ENCODE data around the gene ATG2A.

The ATG2A gene

DNA sequence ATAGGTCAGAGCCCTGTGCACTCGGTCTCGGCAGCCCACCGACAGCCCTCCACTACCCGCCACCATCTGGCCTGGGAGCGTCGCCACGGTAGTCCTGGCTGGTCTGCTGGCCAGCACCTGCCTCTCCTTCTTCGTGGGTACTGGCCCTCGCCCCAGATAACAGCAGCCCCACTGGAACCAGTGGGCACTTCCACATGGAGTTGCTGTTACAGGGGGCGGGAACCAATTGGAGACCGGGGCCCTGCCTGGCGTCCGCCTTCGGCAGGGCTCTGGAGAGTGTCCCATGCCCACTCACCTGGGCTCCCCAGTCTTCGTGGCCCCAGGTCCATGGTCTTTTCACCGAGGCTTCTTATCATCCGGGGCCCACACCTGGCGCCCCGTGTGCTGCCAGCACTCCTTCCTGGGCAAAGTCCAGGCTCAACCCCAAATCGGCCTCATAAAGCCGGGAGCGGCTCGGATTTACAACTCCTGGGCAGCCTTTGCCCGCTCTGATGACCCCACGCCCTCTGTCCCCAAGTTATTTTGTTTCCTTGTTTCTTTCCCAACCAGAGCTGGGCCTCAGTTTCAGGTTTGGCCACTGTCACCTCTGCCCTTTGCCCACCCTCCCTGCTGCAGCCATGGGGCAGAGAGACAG lies 25.7 kb downstream of the ATG2A start:
- DNase-seq = no peak
- TF ChIP-seq GATA1 (IDR thresholded peaks at IDR 0.05; ENCODE audit: low read depth, low read length) = no peak
- no peak for TF ChIP-seq POLR2A (IDR thresholded peaks at IDR 0.05; ENCODE audit: low read length)

DNA sequence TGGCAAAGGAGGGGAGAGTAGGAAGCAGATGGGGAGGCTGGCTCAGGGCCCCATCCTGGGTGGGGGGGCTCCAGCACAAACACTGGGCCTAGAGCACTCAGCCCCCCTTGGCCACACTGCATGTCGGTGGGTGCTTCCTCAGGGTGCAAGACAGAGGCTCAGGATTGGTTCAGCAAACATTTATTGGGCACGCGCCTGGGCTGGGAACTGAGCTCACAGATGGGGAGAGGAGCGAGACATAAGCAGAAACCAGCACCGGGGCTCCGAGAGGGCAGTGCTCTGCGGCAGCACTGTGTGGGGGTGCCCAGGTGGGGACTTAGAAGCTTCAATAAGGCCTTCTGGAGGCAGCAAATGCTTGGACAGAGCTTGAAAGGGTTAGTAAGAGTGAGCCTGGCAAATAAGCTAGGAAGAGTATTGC lies 26.5 kb downstream of the ATG2A start:
- TF ChIP-seq POLR2A (IDR thresholded peaks at IDR 0.05; ENCODE audit: low read length) (no peak), GATA1 (IDR thresholded peaks at IDR 0.05; ENCODE audit: low read depth, low read length) (no peak)
- DNase-seq = peak in 1 of 2 experiments; percentile 38

DNA sequence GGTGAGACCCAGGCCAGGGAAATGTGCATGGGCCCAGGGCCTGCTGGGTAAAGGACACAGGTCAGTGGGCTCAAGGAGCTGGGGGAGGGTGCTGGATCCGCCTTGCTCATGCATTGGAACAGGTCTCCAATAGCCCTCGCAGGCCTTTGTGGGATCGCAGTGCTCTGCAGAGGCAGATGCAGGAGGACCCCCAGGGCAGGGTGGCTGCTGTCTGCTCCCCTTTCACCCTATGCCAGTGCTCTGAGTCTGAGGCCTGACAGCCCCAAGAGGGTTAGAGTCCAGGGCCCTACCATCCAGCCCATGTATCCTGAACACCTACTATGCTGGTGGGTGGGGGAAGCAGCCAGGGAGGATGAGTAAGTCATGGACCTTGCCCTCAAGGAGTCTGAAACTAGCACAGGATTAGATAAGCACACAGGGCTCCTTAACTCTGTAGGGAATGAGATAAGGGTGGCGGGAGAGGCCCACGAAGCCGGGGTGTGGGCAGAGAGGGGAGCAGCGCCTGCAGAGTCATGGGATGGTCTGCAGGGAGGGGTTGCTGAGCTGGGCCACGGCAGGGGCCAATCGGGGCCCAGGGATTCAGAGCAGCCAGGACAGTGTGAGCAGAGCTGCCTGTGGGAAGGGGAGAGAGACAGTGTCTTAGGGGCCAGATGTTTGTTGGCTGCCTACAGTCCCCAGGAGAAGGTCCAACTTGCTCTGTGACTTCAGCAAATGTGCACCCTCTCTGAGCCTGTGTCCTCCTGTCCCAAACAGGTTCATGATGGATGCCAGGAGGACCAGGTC lies 28.1 kb downstream of the ATG2A start:
- peak; percentile 95 for TF ChIP-seq POLR2A (IDR thresholded peaks at IDR 0.05; ENCODE audit: low read length)
- TF ChIP-seq GATA1 (IDR thresholded peaks at IDR 0.05; ENCODE audit: low read depth, low read length) = peak; percentile 98
- peak; percentile 98 to 100 for DNase-seq

DNA sequence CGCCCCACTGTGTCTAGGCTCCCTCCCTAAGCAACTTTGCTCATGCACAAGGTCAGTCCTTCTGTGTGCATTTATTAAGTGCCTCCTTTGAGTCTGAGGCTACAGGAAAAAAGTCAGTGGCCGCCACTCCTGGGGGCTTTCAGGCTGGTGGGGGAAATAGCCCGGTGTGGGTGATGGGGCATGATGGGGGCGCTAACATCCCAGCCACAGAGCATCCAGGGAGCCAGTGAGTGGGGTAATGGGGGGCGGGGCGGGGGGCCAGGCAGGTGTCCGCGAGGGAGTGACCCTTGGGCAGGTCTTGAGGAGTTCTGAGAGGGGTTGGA lies 28.6 kb downstream of the ATG2A start:
- TF ChIP-seq POLR2A (IDR thresholded peaks at IDR 0.05; ENCODE audit: low read length) = no peak
- no peak for TF ChIP-seq GATA1 (IDR thresholded peaks at IDR 0.05; ENCODE audit: low read depth, low read length)
- DNase-seq = no peak

DNA sequence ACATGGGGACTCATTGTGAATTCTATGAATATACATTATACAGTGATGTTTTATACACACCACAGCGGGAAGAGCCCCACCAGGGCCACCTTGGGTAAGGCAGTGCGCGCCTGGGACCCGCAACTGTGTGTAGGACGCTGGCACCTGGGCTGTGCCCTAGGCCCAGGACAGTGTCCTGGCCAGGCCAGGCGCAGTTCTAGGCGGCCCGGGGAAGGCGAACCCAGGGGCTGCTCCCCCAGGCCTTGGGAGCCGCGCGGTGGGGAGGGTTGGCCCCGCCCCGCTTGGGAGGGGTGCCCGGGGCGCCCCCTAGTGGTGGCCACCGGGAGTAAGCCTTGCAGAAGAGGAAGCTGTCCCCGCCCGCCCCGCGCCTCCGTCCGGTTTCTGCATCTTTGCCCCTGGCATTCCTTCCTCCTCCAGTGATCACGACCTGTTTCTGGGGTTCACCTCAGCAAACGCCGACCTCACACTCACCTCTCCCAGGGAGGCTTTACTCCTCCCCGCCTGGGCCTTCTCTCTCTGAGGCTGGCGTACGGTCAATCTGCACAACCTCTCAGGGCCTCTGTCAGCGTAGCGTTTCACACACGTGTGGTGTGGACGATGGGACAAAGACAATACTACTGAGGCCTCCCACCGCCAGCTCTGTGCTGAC lies 29.1 kb downstream of the ATG2A start:
- TF ChIP-seq GATA1 (IDR thresholded peaks at IDR 0.05; ENCODE audit: low read depth, low read length) (no peak), POLR2A (IDR thresholded peaks at IDR 0.05; ENCODE audit: low read length) (peak; percentile 58)
- peak; percentile 90 to 95 for DNase-seq

DNA sequence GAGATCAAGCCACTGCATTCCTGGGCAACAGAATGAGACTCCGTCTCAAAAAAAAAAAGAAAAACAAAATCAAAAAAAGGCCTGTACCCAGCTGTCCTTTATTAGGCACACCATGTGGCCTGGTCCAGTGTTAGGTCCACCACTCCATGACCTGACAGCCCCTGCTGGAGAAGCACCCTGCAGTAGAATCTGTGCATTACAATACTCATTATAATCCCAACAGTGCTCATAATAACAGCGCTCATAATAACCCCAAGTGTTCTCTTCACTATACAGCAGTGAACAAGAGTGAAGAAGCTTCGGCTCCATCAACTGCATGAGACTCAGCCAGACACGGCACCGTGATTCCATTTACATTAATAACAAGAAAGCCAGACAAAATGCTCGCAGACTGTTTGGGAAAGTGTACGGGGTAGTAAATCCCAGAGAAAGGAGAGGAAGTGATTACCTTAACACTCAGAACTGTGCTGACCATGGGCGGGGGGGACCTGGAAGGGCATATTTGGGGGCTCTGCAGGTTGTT lies 29.7 kb downstream of the ATG2A start:
- TF ChIP-seq POLR2A (IDR thresholded peaks at IDR 0.05; ENCODE audit: low read length) (no peak), GATA1 (IDR thresholded peaks at IDR 0.05; ENCODE audit: low read depth, low read length) (no peak)
- no peak for DNase-seq

DNA sequence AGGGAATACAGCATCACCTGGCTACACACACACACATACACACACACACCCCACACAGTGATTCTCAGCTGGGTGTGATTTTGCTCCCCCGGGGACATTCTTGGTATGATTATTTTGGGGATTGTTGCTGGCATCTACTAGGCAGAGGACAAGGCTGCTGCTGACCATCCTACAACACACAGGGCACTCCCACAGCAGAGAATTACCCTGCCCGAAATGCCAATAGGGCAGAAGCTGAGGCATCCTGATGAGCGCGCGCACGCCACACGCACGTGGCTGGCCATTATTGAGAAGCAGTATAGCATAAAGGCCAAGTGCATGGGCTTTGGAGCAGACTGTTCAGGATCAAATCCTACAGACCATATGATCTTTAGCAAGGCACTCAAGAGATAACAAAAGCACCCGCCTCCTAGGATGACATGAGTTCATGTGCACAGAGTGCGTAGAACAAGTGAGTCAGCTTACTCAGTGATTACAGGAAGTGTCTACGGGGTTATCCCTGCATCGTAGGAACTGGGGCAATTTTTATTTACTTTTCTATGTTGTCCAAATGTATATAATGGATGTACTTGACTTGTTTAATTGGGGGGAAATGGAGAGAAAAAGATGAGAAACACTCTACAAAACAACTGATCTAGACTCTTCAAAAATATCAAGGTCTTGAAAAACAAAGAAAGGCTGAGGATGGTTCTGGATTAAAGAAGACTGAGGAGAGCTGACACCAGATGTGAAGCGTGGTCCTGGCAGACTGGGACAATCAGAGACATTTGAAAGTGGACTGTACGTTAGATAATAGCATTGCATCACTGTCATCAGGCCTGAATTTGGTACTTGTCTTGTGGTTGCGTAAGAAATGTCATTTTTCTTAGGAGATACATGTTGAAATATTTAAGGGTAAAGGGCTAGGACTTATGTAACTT lies 31.4 kb downstream of the ATG2A start:
- peak; percentile 94 to 97 for DNase-seq
- TF ChIP-seq POLR2A (IDR thresholded peaks at IDR 0.05; ENCODE audit: low read length) (peak; percentile 92), GATA1 (IDR thresholded peaks at IDR 0.05; ENCODE audit: low read depth, low read length) (peak; percentile 69)

DNA sequence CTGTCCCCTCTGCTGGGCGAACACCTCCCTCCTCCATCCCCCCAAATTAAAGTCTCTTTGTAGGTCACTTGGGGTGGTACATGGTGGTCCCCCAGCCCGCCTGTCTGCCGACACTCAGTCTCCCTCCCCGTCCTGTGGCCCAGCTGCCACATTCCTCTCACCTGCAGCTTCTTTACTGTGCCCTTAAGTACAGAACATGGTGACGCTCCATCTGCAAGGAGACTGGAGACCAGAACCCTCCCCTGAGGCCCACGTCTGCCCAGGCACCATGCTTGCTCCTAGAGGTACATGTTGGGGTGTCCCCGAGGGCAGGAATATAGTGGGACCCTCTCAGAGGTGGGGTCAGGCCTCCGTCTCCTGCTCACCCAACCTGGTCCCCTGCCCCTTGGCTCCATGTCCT lies 33.0 kb downstream of the ATG2A start:
- no peak for DNase-seq
- TF ChIP-seq GATA1 (IDR thresholded peaks at IDR 0.05; ENCODE audit: low read depth, low read length) (no peak), POLR2A (IDR thresholded peaks at IDR 0.05; ENCODE audit: low read length) (no peak)

DNA sequence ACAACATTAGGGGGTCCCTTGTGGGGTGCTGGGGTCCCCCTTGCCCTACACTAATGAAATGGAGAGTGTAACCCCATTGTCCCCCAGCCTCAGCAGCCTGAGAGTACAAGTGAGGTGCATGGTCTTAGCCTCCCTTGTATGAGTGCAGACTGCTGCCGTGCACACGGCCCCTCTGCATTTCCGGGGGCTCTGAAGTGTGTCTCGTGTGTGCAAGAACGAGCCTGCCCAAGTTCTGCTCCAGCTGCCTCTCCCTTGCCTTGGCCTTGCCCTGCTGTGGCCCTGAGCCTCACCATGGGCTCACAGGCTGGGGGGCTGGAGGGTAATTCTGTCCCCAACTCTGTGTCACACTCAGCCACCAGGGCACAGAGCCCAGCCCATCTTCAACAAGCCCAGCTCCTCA lies 33.4 kb downstream of the ATG2A start:
- no peak for DNase-seq
- no peak for TF ChIP-seq GATA1 (IDR thresholded peaks at IDR 0.05; ENCODE audit: low read depth, low read length)
- no peak for TF ChIP-seq POLR2A (IDR thresholded peaks at IDR 0.05; ENCODE audit: low read length)

DNA sequence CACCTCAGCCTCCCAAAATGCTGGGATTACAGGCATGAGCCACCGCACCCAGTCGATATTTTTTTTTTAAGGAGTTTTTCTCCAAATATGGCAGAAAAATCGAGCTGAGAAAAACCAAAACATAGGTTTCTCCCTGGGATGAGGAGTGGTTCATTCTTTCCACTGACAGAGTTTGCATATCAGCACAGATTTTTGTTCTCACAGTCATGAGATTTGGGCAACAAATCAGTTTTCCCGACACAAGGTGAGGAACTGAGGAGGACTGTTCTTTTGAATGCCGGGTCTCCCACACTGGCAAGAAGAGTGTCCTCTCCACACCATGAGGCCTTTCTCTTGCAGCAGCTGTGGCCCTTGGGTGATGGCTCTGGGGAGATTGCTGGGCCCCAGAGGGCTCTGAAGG lies 34.8 kb downstream of the ATG2A start:
- TF ChIP-seq POLR2A (IDR thresholded peaks at IDR 0.05; ENCODE audit: low read length) = no peak
- TF ChIP-seq GATA1 (IDR thresholded peaks at IDR 0.05; ENCODE audit: low read depth, low read length) = no peak
- no peak for DNase-seq

DNA sequence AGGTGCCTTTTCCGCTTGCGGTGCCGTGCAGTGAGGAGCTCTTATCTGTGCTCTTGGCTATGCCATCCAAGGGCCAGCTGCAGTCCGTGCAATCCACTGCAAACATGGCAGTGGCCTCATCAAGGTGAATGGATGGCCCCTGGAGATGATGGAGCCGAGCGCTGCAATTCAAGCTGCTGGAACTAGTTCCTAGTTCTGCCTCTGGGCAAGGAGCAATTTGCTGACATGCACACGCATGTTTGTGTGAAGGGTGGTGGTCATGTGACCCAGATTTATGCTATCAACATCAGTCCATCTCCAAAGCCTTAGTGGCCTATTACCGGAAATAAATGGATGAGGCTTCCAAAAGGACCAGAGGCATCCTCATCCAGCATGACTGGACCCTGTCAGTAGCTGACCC lies 35.5 kb downstream of the ATG2A start:
- no peak for DNase-seq
- no peak for TF ChIP-seq POLR2A (IDR thresholded peaks at IDR 0.05; ENCODE audit: low read length)
- no peak for TF ChIP-seq GATA1 (IDR thresholded peaks at IDR 0.05; ENCODE audit: low read depth, low read length)

DNA sequence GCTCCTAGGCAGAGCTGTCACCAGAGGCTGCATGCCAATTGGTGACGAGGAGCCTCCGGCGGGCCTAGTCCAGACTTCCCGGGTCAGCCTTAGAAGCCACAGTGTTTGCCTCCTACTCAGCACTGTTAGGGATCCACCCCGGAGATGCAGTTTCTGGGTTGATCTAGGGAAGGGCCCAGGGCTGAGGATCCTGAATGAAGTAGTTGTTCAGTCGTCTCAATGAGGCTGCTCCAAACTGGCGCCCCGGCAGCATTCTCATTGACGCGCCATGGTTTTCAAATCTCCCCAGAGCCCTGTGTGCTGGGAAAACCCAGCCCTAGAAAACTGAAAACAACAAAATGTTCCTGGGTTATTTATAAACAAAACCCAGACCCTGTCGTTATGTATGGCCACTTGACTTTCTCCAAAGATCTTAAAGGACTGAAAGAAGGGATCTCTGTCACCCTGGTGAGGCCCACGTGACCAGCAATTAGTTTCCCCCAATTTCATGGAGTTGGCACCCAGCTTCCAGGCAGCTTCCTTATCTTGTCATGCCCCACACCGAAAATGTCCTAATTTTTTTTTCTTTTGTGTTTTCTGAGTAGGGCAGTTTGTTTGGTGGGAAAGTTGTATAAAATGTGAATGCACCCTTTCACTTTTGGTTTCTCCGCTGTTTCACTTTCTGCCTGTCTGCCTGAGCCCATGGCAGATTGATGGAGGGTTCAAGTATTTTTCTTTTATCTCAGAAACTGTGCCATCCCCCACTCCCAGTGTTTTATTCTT lies 36.6 kb downstream of the ATG2A start:
- TF ChIP-seq GATA1 (IDR thresholded peaks at IDR 0.05; ENCODE audit: low read depth, low read length) (no peak), POLR2A (IDR thresholded peaks at IDR 0.05; ENCODE audit: low read length) (no peak)
- DNase-seq = peak in 1 of 2 experiments; percentile 53

Measured in erythroblast (primary cell).